ENCODE results near the gene MED15. TPM values are rescaled to one million over a fixed set of nuclear protein-coding genes. Genes with fewer than 3 reads are reported as not detected.

Gene MED15
- total and polyA plus RNA-seq, 2 of the 8 experiments (the other 6 are each of a cell fraction or from before 2014, with no cell fraction given) = 28.3 to 57.1 TPM

- H3K23me2 ChIP-seq (ENCODE audit: low read depth, low read length) = no peaks in the 10 kb centered on the region
- H4K8ac ChIP-seq (ENCODE audit: extremely low read depth, insufficient read depth, low read length) = no peak overlapping the region
- H2BK120ac ChIP-seq (replicated peaks; ENCODE audit: low read depth, low read length) = no peak overlapping the region
- H3K4me1 ChIP-seq (replicated peaks in 1 of 4; ENCODE audit: control insufficient read depth in 3 of 4, insufficient read depth in 4 of 4, low read length in 3 of 4) = peaks cover 0 to 3% (median under 1%) of the 10 kb centered on the region in 4 experiments; a peak in 2 of 7 replicates
- H4K5ac ChIP-seq (ENCODE audit: insufficient read length, low read depth, low read length) = no peak overlapping the region
- no peaks in the 10 kb centered on the region for H3K9me3 ChIP-seq (ENCODE audit: insufficient read depth in 2 of 2, low read depth in 1 of 2, low read length in 1 of 2)
- no peaks in the 10 kb centered on the region for H3K27me3 ChIP-seq (replicated peaks in 1 of 4; ENCODE audit: control insufficient read depth in 3 of 4, extremely low read depth in 1 of 4, insufficient read depth in 3 of 4, low read length in 3 of 4)
- no peak overlapping the region for H2BK20ac ChIP-seq (ENCODE audit: low read length)
- H3K4me3 ChIP-seq (ENCODE audit: extremely low read depth in 1 of 4, insufficient read depth in 2 of 4, low read depth in 3 of 4, low read length in 4 of 4) = no peak overlapping the region
- no peak overlapping the region for H3K9ac ChIP-seq (replicated peaks in 1 of 4; ENCODE audit: extremely low read depth in 1 of 4, low read depth in 3 of 4, low read length in 3 of 4)
- peaks cover 30% of the 10 kb centered on the region for H3K79me1 ChIP-seq (ENCODE audit: low read depth, low read length)
- DNase-seq (ENCODE audit: low read depth in 1 of 2, low spot score in 2 of 2) (no peak), FAIRE-seq (no peak)
- no peak overlapping the region for H3K27ac ChIP-seq (ENCODE audit: low read depth, low read length)
- no peak overlapping the region for H2AFZ ChIP-seq (ENCODE audit: low read length)
- CTCF ChIA-PET (ENCODE audit: partially characterized antibody) = interaction anchor here (0.7 to 1.6 kb wide), 3 partner anchors 9 to 14 kb away, joined by 3 to 6 read pairs (median 3); no protein-coding TSS in a partner anchor
- no peak overlapping the region for H3K56ac ChIP-seq (replicated peaks; ENCODE audit: insufficient read length, low read depth, low read length)
- peaks cover 13 to 22% of the 10 kb centered on the region in 2 experiments for H4K20me1 ChIP-seq (replicated peaks in 1 of 2; ENCODE audit: control insufficient read depth in 1 of 2, insufficient read depth in 2 of 2, low read length in 2 of 2)
- H2BK15ac ChIP-seq (ENCODE audit: low read length) = no peak overlapping the region
- no peak overlapping the region for H3K4me2 ChIP-seq (ENCODE audit: insufficient read depth in 1 of 2, low read depth in 2 of 2, low read length in 2 of 2)
- H4K91ac ChIP-seq (replicated peaks; ENCODE audit: insufficient read length, low read length) = no peak overlapping the region
- peaks cover 9 to 69% of the 10 kb centered on the region in 2 experiments for H3K79me2 ChIP-seq (ENCODE audit: control insufficient read depth in 1 of 2, insufficient read depth in 2 of 2, low read length in 2 of 2)
- H3K14ac ChIP-seq (ENCODE audit: insufficient read length) = no peak overlapping the region
- H3K18ac ChIP-seq (ENCODE audit: extremely low read depth, low read length) = no peak overlapping the region
- no peak overlapping the region for H3K23ac ChIP-seq (ENCODE audit: insufficient read length)
- H3K36me3 ChIP-seq (ENCODE audit: control insufficient read depth in 2 of 4, insufficient read depth in 4 of 4, low read length in 3 of 4) = no peaks in the 10 kb centered on the region; a peak in 1 of 8 replicates
- H3K4ac ChIP-seq (replicated peaks; ENCODE audit: insufficient read length, low read depth, low read length) = no peak overlapping the region
- no peak overlapping the region for H2BK5ac ChIP-seq (ENCODE audit: low read depth, low read length)
- 89% methylated on average over 4 of the region's 4 CpGs; no CpG with 5 or more reads in 1 of the 2 experiments for WGBS, 2 experiments (ENCODE audit: extremely low coverage in 1 of 2, insufficient coverage in 1 of 2, insufficient read length in 1 of 2, insufficient replicate concordance in 2 of 2, low coverage in 1 of 2, low lambda C conversion rate in 2 of 2, missing lambda C conversion rate in 1 of 2)
- no peak overlapping the region for H2AK5ac ChIP-seq (ENCODE audit: low read depth, low read length)
- no peak overlapping the region for H2BK12ac ChIP-seq (ENCODE audit: low read depth, low read length)
- POLR2A ChIA-PET (ENCODE audit: partially characterized antibody) = interaction anchor here (2.9 kb wide), 1 partner anchor 11 kb away, joined by 14 read pairs; the partner anchor contains the start of gene MED15
- TF ChIP-seq CHD1 (IDR thresholded peaks at IDR 0.05; ENCODE audit: low read depth, low read length) = no peak
- no peak for TF ChIP-seq PHF8 (conservative IDR thresholded peaks at IDR 0.05; ENCODE audit: low read depth, low read length)
- no peak for TF ChIP-seq HDAC2 (IDR thresholded peaks at IDR 0.05; ENCODE audit: borderline replicate concordance in 1 of 2, low read depth in 2 of 2, low read length in 2 of 2)
- no peak for TF ChIP-seq CBX5 (IDR thresholded peaks at IDR 0.05; ENCODE audit: low read depth, low read length)
- TF ChIP-seq RAD21 (IDR thresholded peaks at IDR 0.05 in 1 of 2, conservative IDR thresholded peaks at IDR 0.05 in 1 of 2; ENCODE audit: low read depth in 2 of 2, low read length in 2 of 2) = no peak
- no peak for TF ChIP-seq TCF12 (IDR thresholded peaks at IDR 0.05; ENCODE audit: low read depth, low read length)
- TF ChIP-seq TAF7 (optimal IDR thresholded peaks at IDR 0.05; ENCODE audit: borderline replicate concordance, low read depth, low read length) = no peak
- no peak for TF ChIP-seq JUN (IDR thresholded peaks at IDR 0.05; ENCODE audit: low read depth, low read length)
- no peak for TF ChIP-seq MAFK (IDR thresholded peaks at IDR 0.05; ENCODE audit: low read depth, low read length)
- TF ChIP-seq POLR2AphosphoS5 (IDR thresholded peaks at IDR 0.05; ENCODE audit: low read depth, low read length) = no peak
- TF ChIP-seq GTF2F1 (IDR thresholded peaks at IDR 0.05; ENCODE audit: borderline replicate concordance, low read depth, low read length) = no peak
- TF ChIP-seq YY1 (IDR thresholded peaks at IDR 0.05; ENCODE audit: low read depth, low read length) = no peak
- TF ChIP-seq SIN3A (conservative IDR thresholded peaks at IDR 0.05 in 1 of 2, IDR thresholded peaks at IDR 0.05 in 1 of 2; ENCODE audit: low read depth in 1 of 2, low read length in 2 of 2) = no peak
These were observed 12.1 kb downstream of the MED15 start for GRCh38 chr22:20519558-20519957.

All from H1 (cell line).